SJSA1 (cell line): Measurements from ENCODE around the gene WAC. TPM values are rescaled to one million over a fixed set of nuclear protein-coding genes. Genes with fewer than 3 reads are reported as not detected.
A peak's percentile ranks its signal among the peaks of the same experiment; 100 is the strongest.
"Not testable (repeated sequence)": the region's sequence is repeated elsewhere in the genome, so short reads cannot be mapped to it uniquely, and the experiment has no call there.

Experiments
- DNase-seq, 2 experiments: peaks; one replicate each; pipeline ENCODE4 v3.0.0-alpha.2; 2015 to 2020; ENCODE audit warnings: low spot score in 2 of 2, low read depth in 1 of 2
- H3K27ac ChIP-seq: fragments of 250-450 bp; sonication (Bioruptor Pico); 2 replicates; pipeline ENCODE4 v1.5.1; 2020; ENCODE audit warnings: mild to moderate bottlenecking, moderate library complexity
- H3K27me3 ChIP-seq: fragments of 250-450 bp; sonication (Bioruptor Pico); replicated peaks from 2 replicates; pipeline ENCODE4 v1.5.1; 2020; ENCODE audit warnings: mild to moderate bottlenecking, moderate library complexity
- H3K36me3 ChIP-seq: fragments of 250-450 bp; sonication (Bioruptor Pico); 2 replicates; pipeline ENCODE4 v1.5.1; 2020; ENCODE audit warnings: mild to moderate bottlenecking
- H3K4me1 ChIP-seq: fragments of 250-450 bp; sonication (Bioruptor Pico); replicated peaks from 2 replicates; pipeline ENCODE4 v1.6.1; 2021; ENCODE audit warnings: mild to moderate bottlenecking
- H3K4me3 ChIP-seq: fragments of 250-450 bp; sonication (Bioruptor Pico); 2 replicates; pipeline ENCODE4 v1.5.1; 2020; ENCODE audit warnings: mild to moderate bottlenecking
- H3K9me3 ChIP-seq: fragments of 250-450 bp; sonication (Bioruptor Pico); replicated peaks from 2 replicates; pipeline ENCODE4 v1.5.1; 2020; ENCODE audit warnings: mild to moderate bottlenecking
- total RNA-seq: library from RNA; depleted of rRNA; stranded (reverse); fragments of >200 nt; shearing (Covaris generic); gene quantifications from 2 replicates; pipeline ENCODE4 v1.2.3, GENCODE V29; 2014; rRNA removed

The WAC gene
- total RNA-seq, 1 experiment from 2014 or later, result 90.6 TPM

DNA sequence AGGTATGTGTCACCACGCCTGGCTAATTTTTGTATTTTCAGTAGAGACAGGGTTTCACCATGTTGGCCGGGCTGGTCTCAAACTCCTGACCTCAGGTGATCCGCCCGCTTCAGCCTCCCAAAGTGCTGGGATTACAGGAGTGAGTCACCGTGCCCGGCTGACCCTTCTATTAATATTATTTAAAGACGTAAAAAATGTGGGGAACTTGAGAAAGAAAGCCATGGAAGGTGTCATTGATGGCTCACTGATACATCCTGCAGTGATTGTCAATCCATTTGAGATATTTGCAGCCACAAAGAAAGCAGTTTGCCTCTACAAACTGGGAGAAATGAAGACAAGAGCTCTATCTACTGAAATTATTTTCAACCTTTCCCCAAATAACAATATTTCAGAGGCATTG, 125.9 kb downstream of the WAC start:
- H3K27ac ChIP-seq, H3K27me3 ChIP-seq, H3K36me3 ChIP-seq, DNase-seq, H3K9me3 ChIP-seq, H3K4me3 ChIP-seq: not testable (repeated sequence)
- H3K4me1 ChIP-seq, result peaks cover 29% of the 10 kb centered on the region

DNA sequence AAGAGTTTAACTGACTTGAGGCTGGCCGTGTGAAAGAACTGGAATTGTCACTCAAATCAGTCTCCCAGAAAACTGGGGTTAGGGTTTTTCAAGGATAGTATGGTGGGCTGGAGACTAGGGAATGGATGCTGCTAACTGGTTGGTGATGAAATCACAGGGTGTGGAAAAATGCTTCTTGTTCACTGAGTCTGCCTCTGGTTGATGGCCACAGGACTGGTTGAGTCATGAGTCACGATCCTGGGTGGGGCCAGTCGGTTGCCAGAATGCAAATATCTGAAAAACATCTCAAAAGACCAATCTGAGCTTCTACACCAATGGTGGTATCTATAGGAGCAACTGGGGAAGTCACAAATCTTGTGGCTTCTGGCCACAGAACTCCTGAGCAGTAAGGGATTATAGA, 128.1 kb downstream of the WAC start:
- Histone ChIP-seq H3K27me3 (no peaks in the 10 kb centered on the region), H3K4me3 (no peak overlapping the region), H3K27ac (0 out of 2 replicates have a peak overlapping the region, but pooled peaks have one; percentile 12), H3K4me1 (peaks cover 38% of the 10 kb centered on the region), H3K9me3 (no peaks in the 10 kb centered on the region), H3K36me3 (no peaks in the 10 kb centered on the region)
- DNase-seq, result peak; percentile 39 to 72

DNA sequence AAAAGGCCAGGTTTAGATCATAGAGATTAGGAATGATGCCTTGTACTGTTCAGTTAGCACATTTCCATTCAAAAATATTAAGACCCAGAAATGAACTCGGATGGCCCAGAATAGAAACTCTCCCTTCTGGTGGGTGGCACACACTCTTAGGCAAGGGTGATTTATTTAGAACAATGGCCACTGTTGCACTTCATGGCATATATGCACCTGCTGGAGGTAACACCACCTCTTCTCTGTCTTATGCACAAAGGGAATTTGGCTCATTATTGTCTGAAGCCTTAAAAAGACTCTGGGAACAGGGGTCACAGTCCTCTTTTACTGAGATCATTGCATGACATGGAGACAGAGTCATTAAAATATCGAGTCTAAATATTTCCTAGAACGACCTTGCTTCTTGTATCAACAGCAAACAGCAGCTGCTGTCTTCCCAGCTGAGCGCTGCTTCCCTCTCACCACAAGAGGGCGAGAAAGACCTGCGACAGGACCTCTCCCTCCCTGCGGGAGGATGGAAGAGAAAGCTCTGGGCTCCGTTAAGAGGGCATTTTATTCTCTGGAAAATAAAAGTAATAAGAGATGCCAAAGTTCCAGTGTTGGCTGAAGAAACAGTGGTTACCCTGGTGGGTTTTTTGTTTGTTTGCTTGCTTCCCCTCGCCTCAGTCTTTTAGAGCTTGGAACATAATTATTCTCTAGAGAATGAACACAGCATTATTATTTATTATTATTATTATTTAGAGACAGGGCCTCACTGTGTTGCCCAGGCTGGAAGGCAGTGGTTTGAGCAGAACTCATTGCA, 130.9 kb downstream of the WAC start:
- Histone ChIP-seq H3K27me3 (no peaks in the 10 kb centered on the region), H3K4me1 (peaks cover 35% of the 10 kb centered on the region), H3K9me3 (no peaks in the 10 kb centered on the region), H3K4me3 (no peak overlapping the region), H3K36me3 (no peaks in the 10 kb centered on the region), H3K27ac (no peak overlapping the region)
- peak; percentile 82 to 83 for DNase-seq

DNA sequence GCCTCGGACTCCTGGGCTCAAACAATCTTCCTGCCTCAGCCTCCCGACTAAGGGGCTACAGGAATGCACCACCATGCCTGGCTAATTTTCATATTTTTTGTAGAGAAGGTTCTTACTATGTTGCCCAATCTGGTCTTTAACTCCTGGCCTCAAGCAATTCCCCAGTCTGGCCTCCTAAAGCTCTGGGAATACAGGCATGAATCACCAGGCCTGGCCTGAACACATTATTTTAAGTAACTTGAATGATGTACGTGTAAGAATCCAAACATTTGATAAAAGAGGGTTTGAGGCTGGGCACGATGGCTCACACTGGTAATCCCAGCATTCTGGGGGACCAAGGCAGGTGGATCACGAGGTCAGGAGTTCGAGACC, 131.4 kb downstream of the WAC start:
- H3K4me3 ChIP-seq, result no peak overlapping the region
- H3K4me1 ChIP-seq, result peaks cover 31% of the 10 kb centered on the region
- H3K36me3 ChIP-seq, result no peaks in the 10 kb centered on the region
- DNase-seq, result no peak
- no peaks in the 10 kb centered on the region for H3K27me3 ChIP-seq
- no peak overlapping the region for H3K27ac ChIP-seq
- no peaks in the 10 kb centered on the region for H3K9me3 ChIP-seq

DNA sequence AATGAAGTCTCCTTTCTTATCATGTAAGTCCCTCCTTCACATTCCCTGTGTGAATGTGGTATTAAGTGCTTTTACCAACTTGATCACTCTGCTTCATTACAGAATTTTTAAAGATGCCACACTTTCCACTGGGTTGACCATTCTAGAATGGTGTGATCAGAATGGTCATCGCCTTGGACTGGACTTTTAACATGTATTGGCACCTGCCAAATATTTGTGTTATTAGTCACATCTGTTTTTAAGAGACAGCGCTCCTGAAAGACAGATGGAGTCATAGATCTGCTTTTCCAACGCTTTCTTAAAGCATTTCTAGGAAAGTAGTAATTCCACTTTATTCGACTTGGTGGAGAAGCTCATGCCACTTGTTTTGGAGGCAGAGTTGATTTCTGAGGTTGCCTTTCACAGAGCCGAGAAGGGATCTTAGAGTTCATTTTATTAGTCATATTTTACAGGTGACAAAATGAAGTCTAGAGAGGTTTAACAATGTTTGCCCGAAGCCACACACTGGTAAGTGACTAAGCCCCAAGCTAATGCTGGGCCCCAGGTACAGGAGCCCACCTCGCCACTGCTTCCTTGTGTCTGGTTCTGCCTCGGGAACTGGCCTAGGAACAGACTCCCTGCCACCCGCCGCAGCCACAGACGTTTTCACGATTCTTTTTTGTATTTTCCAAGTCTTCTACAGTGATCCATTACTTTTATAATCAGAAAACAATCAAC, 134.0 kb downstream of the WAC start:
- no peak overlapping the region for H3K27ac ChIP-seq
- H3K9me3 ChIP-seq, result no peaks in the 10 kb centered on the region
- H3K4me3 ChIP-seq, result no peak overlapping the region
- no peaks in the 10 kb centered on the region for H3K27me3 ChIP-seq
- no peak for DNase-seq
- no peaks in the 10 kb centered on the region for H3K36me3 ChIP-seq
- peaks cover 12% of the 10 kb centered on the region for H3K4me1 ChIP-seq

DNA sequence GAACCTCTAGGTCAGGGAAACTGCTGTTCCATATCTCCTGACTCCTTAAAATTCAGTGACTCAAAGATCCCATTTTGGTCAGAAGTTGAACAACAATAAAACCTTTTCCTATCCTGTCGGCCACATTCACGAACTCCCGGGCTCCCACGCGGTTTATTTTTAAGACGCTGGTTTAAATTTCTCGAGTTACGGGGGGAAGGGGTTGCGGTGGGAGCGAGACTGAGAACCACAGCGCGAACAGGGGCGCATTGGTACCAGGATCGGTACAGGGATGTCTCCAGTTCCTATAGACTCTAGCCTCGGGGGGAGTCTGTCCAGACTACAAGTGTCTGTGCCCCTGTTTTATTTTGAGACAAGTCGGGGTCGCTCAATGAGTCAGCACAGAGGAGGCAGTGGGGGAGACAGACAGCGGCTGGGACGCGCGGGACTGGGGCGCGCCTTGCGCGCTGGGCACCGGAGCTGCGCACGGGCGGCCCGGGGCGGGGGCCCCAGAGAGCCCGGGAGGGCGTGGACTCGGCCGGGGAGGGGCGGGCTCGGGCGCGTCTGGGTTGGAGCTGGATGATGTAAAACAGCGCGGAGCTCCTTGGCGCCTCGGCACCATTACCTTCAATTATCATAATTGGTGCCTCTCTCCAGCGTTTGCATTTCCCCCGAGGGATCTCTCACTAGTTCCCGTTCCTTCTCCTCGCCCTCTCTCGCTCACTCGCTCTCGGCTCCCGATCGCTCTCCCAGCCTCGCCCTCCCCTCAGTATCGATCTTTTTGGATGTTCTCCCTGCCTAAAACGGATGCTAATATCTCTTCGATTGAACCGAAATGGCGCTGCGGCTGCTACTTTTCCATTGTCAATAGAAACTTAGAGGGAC, 135.7 kb downstream of the WAC start:
- Histone ChIP-seq H3K4me1 (peaks cover 10% of the 10 kb centered on the region), H3K36me3 (no peaks in the 10 kb centered on the region), H3K27me3 (no peaks in the 10 kb centered on the region), H3K27ac (peak overlapping the region; percentile 2; the same call in 1 of the 2 replicates), H3K9me3 (no peaks in the 10 kb centered on the region), H3K4me3 (peak overlapping the region; percentile 43)
- DNase-seq, result peak; percentile 60 to 77

DNA sequence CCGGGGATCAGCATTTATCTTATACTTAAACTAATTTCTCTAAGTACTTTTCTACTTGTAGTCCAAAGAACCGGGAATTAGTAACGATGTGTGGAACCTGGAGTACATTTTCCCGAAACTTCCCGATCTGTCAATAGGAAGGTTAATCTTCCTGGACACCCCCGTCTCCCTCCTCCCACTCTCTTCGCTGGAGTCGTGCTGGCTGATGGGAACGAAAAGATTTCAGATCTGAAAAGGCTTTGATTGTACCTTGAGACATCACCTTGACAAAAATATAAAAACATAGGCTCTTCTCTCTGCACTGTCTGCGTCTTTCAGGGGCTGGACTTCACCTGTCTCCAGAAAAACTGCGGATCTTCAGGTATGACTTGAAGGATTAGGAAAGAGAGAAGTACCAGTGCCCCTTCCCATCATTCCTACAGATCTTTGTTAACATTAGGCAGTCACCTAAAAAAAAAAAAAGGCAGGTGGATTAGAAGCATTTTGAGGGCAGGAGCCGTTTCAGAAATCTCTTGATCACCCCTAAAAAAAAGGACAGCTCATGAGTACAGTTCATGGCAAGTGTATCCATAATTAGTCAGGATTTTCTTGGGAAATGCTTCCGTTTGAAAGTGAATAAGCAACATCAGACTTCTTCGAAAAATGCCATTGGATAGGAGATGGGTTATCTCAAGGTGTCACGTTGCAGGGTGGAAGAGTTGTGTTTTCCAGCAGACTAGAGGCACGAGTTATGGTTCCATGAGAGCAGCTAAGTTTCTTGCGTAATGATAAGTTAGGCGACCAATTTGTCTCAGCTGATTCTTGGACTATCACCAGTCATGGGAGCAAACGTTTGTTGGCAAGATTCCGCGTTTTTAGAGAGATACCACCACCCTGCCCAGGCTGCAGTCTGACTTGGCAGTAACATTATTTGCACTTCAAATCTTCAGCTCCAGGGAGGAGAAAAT, 136.6 kb downstream of the WAC start:
- H3K9me3 ChIP-seq, result no peaks in the 10 kb centered on the region
- no peaks in the 10 kb centered on the region for H3K27me3 ChIP-seq
- no peak overlapping the region for H3K27ac ChIP-seq
- no peaks in the 10 kb centered on the region for H3K36me3 ChIP-seq
- H3K4me1 ChIP-seq, result peaks cover 3% of the 10 kb centered on the region
- peak overlapping the region; percentile 43 for H3K4me3 ChIP-seq
- DNase-seq, result no peak

Other genes with a start within 250 kb of the WAC start
- 1.6 and 1.7 TPM in 2 replicates for gene MPP7, start 230.1 kb upstream of the WAC start, total RNA-seq
- gene BAMBI, start 144.4 kb downstream of the WAC start, total RNA-seq, result 61.0 and 76.9 TPM in 2 replicates